Hindlimb muscle (tissue), 1 donor: ENCODE measurements around the gene SLC25A34. TPM values are rescaled to one million over a fixed set of nuclear protein-coding genes. Genes with fewer than 3 reads are reported as not detected.
A peak's percentile ranks its signal among the peaks of the same experiment; 100 is the strongest.
"Not testable (repeated sequence)": the region's sequence is repeated elsewhere in the genome, so short reads cannot be mapped to it uniquely, and the experiment has no call there.

Experiments
- DNase-seq: peaks from one replicate; pipeline ENCODE4 v3.0.0-alpha.2; 2013
- polyA plus RNA-seq: library from polyadenylated mRNA; unstranded; fragments of 120-200 nt; gene quantifications from one replicate; pipeline ENCODE4 v1.2.1, GENCODE V29; 2013; ENCODE audit not compliant: insufficient read length

Gene SLC25A34
- polyA plus RNA-seq, result 7.2 TPM

- no peak for DNase-seq
These were observed at the start of gene SLC25A34 for GRCh38 chr1:15736038-15736891. TSS of gene SLC25A34 (plus strand) at chr1:15736258. CDS start at chr1:15736486, 228 bp downstream.

- no peak for DNase-seq
These were observed 48.6 kb upstream of the SLC25A34 start for GRCh38 chr1:15687446-15687845.

DNA sequence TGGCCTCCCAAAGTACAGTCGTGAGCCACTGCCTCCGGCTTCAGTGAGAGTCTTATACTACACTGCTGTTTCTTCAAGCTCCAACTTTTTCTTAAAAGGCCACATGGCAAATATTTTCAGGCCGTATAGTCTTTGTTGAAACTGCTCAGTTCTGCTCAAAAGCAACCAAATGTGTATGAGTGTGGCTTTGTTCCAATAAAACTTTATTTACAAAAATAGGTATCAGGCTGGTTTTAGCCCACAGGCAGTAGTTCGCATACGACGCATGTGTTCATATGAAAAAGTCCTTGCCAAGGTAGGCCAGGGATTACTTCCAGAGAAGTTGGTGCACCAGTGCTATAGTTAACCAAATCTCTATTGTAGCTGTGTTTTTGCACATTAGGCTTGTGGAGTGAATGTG is 45.7 kb upstream of the SLC25A34 start:
- no peak for DNase-seq

GRCh38 chr1:15691434-15692032 is 44.5 kb upstream of the SLC25A34 start:
- DNase-seq, result no peak

- DNase-seq, result no peak
These were observed 43.9 kb upstream of the SLC25A34 start for GRCh38 chr1:15692121-15692682.

DNA sequence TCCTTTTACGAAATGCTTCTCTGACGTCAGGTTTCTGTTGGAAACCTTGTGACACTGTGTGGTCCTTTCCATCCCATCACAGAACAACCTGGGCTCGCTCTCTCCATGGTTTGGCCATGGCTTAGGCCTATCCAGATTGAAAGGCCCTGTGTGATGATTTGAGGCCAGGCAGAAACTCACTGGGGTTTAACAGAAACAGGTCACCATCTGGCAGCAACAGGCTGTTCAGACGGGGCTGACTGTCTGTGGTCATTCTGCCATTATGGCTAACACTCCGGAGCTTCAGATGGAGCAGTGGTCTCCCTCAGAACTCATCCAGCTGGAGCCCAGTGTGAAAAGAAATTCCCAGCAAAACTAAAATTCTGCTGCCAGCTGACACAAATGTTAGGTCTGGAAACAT is 42.7 kb upstream of the SLC25A34 start:
- DNase-seq, result no peak

GRCh38 chr1:15696956-15697521 is 39.0 kb upstream of the SLC25A34 start:
- DNase-seq, result no peak

DNA sequence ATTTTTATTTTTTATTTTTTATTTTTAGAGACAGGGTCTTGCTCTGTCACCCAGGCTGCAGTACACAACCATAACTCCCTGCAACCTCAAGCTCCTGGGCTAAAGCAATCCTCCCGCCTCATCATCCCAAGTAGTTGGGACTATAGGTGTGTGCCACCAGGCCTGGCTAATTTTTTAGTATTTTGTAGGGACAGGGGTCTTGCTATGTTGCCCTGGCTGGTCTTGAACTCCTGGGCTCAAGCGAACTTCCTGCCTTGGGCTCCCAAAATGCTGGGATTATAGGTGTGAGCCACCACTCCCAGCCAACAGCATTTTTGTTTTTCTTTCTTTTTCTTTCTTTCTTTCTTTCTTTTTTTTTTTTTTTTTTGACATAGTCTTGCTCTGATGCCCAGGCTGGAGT is 37.9 kb upstream of the SLC25A34 start:
- no peak for DNase-seq

GRCh38 chr1:15699321-15699720 is 36.7 kb upstream of the SLC25A34 start:
- DNase-seq, result not testable (repeated sequence)

GRCh38 chr1:15700508-15700907 is 35.5 kb upstream of the SLC25A34 start:
- DNase-seq, result no peak

DNA sequence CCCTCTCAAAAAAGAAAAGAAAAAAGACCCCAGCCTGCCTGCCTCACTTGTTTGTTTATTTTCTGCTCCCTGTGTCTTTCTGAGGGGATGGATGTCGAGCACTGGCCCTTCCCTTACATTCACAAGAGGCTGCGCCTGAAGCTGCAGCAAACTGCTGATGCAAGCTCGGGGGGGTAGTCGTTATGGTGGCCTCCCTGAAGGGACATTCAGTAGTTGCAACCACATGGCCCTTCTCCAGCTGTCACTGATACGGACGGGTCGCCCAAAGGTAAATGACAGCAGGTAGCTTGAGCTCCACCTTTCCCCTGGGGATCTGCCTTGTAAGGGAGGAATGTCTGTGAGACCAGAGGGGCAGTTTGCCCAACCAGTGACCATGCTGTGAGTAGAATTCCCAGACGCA is 34.3 kb upstream of the SLC25A34 start:
- no peak for DNase-seq

GRCh38 chr1:15702722-15703550 is 33.1 kb upstream of the SLC25A34 start:
- no peak for DNase-seq

GRCh38 chr1:15703562-15703961 is 32.5 kb upstream of the SLC25A34 start:
- DNase-seq, result peak; percentile 71

DNA sequence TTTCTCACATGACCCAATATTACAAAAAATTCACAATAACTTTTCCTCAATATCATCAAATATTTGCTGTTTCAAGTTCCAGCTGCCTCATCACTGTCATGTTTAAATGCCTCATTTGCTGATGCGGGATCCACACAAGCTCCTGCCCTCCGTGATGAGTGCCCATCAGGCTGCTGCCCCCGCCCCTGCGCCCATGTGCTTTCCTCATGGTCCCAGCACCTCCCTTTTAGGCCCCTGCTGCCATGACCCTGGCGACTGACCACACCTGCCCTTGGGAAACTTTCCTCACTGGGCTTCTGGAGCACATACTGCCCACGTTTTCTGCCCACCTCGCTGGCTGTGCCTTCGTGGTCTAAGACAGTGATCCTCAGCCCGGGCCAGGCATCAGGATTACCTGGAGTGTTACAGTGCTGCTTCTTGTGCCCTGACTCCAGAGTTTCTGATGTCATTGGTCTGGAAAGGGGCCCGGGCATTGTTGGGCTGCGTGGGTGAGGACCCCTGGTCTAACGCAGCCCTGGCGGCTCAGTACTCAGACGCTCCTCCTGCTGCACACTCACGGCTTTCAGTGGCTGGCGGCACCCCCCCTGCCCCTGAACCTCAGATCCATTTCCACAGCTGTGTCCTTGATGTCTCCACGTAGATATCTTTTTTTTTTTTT is 31.4 kb upstream of the SLC25A34 start:
- no peak for DNase-seq

DNA sequence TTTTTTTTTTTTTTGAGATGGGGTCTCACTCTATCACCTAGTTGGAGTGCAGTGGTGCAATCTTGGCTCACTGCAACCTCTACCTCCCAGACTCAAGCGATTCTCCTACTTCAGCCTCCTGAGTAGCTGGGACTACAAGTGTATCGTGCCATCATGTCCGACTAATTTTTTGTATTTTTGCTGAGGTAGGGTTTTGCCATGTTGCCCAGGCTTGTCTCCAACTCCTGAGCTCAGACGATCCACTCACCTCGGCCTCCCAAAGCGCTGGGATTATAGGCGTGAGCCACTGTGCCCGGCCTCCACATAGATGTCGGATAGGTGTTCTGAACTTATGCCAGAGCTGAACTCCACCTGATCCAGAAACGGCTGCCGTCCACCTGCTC is 30.9 kb upstream of the SLC25A34 start:
- DNase-seq, result no peak

DNA sequence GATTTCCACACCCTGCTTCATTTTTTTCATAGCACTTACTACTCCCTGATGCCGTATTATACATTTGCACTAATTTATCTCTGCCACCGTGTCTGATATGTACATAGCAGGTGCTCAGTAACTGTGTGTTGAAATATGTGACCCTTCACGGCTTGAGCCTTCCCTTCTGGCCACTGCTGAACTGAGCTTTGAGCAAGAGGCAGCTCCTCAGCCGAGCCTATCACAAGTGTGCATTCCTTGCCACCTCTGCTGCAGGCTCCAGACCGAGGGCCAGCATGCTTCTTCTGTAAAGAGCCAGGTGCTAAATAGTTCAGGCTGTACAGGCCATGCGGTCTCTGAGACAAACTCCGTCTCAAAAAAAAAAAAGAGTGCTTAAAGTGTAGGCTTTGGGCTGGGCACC is 29.3 kb upstream of the SLC25A34 start:
- no peak for DNase-seq

GRCh38 chr1:15707239-15707925 is 28.7 kb upstream of the SLC25A34 start:
- no peak for DNase-seq

DNA sequence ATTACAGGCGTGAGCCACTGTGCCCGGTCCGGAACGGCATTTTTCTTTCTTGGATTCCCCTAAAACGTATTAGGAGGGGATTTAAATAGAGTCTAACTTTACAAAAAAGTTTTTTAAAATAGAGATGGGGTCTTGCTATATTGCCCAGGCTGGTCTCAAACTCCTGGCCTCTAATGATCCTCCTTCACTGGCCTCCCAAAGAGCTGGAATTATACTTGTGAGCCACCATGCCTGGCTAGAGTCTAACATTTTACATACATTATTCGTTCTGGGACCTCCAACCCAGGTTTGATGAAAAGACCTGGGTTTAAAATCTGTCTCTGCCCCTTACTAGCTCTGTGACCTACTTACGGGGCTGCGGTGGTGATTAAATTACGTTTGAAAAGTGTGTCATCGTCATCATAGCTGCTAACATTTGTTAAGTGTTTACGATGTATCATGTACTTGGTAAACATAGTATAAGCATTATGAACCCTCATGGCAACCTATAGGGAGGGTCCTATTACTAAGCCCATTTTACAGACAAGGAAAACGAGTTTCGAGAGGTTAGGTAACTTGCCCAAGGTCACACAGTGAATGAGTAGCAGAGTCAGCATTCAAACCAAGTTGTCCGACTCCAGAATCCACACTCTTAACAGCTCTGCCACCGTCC is 27.4 kb upstream of the SLC25A34 start:
- DNase-seq, result no peak

- no peak for DNase-seq
These were observed 26.8 kb upstream of the SLC25A34 start for GRCh38 chr1:15709226-15709625.

- DNase-seq, result no peak
These were observed 23.9 kb upstream of the SLC25A34 start for GRCh38 chr1:15712168-15712567.
